ENCODE measurements around the gene PHGDH.

DNA sequence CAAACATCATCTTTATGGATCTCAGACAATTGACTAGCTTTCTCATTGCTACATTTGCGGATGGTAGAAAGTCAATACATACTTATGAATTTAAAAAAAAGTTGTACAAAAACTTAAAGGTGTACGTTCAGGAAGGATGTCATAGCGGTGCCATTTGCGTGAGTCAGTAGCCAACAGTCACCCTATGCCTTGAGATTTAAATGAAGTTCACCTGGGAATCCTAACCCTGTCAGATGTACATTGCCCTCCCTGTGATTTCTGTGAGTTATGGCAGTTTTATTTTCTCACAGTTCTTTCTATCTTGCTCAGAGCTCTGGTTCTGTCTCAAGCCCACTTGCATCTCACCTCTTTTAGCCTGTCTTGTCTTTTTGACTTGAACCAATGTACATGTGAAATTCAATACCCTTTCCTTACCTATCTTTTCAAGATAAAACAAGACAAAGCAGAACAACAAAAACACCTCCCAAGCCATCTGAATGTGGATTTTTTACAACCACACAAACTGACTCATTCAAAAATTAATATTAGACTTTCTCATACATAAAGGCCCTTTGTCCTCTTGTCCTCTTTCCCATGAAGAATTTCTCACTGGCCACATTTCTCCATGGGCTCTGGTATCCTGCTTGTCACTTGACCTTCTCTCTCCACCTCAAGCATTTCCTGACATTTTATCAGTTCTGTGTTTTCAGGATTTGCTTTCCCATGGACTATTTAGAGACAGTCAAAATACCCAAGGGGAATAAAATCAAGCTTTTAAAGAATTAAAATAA, 38.4 kb upstream of the PHGDH start:
- TF ChIP-seq, protein P1, sequence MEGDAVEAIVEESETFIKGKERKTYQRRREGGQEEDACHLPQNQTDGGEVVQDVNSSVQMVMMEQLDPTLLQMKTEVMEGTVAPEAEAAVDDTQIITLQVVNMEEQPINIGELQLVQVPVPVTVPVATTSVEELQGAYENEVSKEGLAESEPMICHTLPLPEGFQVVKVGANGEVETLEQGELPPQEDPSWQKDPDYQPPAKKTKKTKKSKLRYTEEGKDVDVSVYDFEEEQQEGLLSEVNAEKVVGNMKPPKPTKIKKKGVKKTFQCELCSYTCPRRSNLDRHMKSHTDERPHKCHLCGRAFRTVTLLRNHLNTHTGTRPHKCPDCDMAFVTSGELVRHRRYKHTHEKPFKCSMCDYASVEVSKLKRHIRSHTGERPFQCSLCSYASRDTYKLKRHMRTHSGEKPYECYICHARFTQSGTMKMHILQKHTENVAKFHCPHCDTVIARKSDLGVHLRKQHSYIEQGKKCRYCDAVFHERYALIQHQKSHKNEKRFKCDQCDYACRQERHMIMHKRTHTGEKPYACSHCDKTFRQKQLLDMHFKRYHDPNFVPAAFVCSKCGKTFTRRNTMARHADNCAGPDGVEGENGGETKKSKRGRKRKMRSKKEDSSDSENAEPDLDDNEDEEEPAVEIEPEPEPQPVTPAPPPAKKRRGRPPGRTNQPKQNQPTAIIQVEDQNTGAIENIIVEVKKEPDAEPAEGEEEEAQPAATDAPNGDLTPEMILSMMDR (IDR thresholded peaks at IDR 0.05; ENCODE audit: low read length), result no peak
- TF ChIP-seq EZH2 (IDR thresholded peaks at IDR 0.05; ENCODE audit: borderline replicate concordance, low read length), result no peak

Measured in OCI-LY1 (cell line).